Retinal pigment epithelial cell (primary cell): Measurements from ENCODE around the gene ATG3.

ENCODE experiments used
- DNase-seq: peaks from one replicate; pipeline ENCODE4 v3.0.0-alpha.2; 2010; ENCODE audit warnings: low read depth
- H3K4me3 ChIP-seq: 2 replicates; pipeline ENCODE4 v1.5.1; 2011; ENCODE audit warnings: mild to moderate bottlenecking, low read length, control low read depth, moderate library complexity
- CTCF ChIP-seq: conservative IDR thresholded peaks from 2 replicates; pipeline ENCODE4 v1.5.1; 2011; ENCODE audit warnings: low read depth, low read length, control low read depth, inconsistent platforms

ATG3 gene

GRCh38 chr3:112489674-112490479 lies 71.9 kb downstream of the ATG3 start:
- no peak overlapping the region for H3K4me3 ChIP-seq
- no peak for DNase-seq
- no peak for TF ChIP-seq CTCF

- no peak for DNase-seq
- TF ChIP-seq CTCF, result no peak
- no peak overlapping the region for H3K4me3 ChIP-seq
Measured at GRCh38 chr3:112486811-112487505, 74.8 kb downstream of the ATG3 start.

GRCh38 chr3:112484352-112484751 lies 77.4 kb downstream of the ATG3 start:
- DNase-seq, result no peak
- TF ChIP-seq CTCF, result no peak
- no peak overlapping the region for H3K4me3 ChIP-seq

GRCh38 chr3:112482675-112483074 lies 79.1 kb downstream of the ATG3 start:
- H3K4me3 ChIP-seq, result no peak overlapping the region
- no peak for TF ChIP-seq CTCF
- DNase-seq, result no peak
